ENCODE data around the gene SLC39A1. TPM values are rescaled to one million over a fixed set of nuclear protein-coding genes. Genes with fewer than 3 reads are reported as not detected.
A peak's percentile ranks its signal among the peaks of the same experiment; 100 is the strongest.

The SLC39A1 gene
- total RNA-seq, 1 donor from 2014 or later = 120 TPM

- Histone ChIP-seq H3K27ac (peak overlapping the region; percentile 88), H3K4me3 (peak overlapping the region; percentile 88), H3K27me3 (no peaks in the 10 kb centered on the region), H3K4me1 (peaks cover 57% of the 10 kb centered on the region), H3K36me3 (peaks cover 25% of the 10 kb centered on the region), H3K9me3 (no peaks in the 10 kb centered on the region)
- DNase-seq = no peak
- intact Hi-C loops (cut with DNase I) = no loop called here
- ATAC-seq = no peak
- TF ChIP-seq CTCF (IDR thresholded peaks at IDR 0.05) = no peak
These were observed 4.4 kb downstream of the SLC39A1 start for GRCh38 chr1:153958961-153959260.

DNA sequence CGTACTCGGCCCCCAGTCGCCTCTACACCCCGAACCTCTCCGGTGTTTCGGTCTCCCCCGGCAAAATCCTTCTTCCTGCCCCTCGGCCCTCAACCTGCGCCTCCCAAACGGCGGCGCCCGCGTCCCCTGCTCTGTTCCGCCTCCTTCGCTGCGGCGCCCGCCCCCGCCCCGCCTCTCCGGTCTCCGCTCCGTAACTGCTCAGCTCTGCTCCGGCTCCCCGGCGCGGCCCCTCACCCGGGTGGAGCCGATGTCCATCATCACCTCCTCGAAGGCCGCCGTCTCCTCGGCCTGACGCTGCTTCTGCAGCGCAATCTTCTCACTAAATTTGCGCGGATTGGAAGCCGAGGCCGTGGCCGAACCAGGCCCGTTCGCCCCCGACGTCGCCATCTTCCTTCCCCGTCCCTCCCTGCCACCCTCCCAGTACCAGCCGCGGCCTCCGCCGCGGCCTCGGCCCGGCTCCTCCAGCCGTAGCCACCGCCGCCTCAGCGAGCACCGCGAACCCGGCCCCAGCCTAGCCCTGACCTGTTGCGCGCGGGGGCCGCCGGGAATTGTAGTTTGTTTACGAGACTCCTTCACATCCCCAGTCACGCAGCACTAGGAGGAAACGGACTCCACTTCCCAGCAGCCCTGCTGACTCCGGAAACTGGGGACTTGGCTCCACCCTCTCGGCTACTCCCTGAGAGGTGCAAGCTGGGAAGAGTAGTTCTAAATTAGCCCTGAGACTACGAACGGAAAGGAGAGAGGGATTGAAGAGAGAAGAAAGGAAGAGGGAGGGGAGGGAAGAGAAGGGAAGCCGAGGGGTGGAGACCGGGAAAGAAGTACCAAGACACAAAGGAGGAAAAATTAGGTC lies 5.0 kb downstream of the SLC39A1 start, which contains the start of gene CRTC2:
TSS of gene CRTC2 (minus strand) at position 502 of the 850 bp plus-strand sequence. CDS start at position 387, 115 bp downstream.
- H3K4me3 ChIP-seq = peak within 1 kb of the TSS; percentile 88
- TF ChIP-seq CTCF (IDR thresholded peaks at IDR 0.05) = no peak
- H3K4me1 ChIP-seq = peaks cover 57% of the 10 kb centered on the region
- ATAC-seq = peak; percentile 90
- DNase-seq = peak; percentile 99
- H3K27ac ChIP-seq = peak within 1 kb of the TSS; percentile 88
- intact Hi-C loops (cut with DNase I) = no loop called here
- H3K27me3 ChIP-seq = no peaks in the 10 kb centered on the region
- H3K9me3 ChIP-seq = no peaks in the 10 kb centered on the region
- H3K36me3 ChIP-seq = peaks cover 30% of the 10 kb centered on the region

- ATAC-seq (peak; percentile 0), DNase-seq (no peak)
- Histone ChIP-seq H3K4me1 (peaks cover 57% of the 10 kb centered on the region), H3K27ac (peak overlapping the region; percentile 88), H3K4me3 (peak overlapping the region; percentile 88), H3K27me3 (no peaks in the 10 kb centered on the region), H3K9me3 (no peaks in the 10 kb centered on the region), H3K36me3 (peaks cover 36% of the 10 kb centered on the region)
- no peak for TF ChIP-seq CTCF (IDR thresholded peaks at IDR 0.05)
- intact Hi-C loops (cut with DNase I) = no loop called here
These were observed 5.6 kb downstream of the SLC39A1 start for GRCh38 chr1:153957744-153958110.

- intact Hi-C loops (cut with DNase I) = no loop called here
- peak overlapping the region; percentile 88 for H3K27ac ChIP-seq
- no peak for ATAC-seq
- H3K9me3 ChIP-seq = no peaks in the 10 kb centered on the region
- no peak for TF ChIP-seq CTCF (IDR thresholded peaks at IDR 0.05)
- peak overlapping the region; percentile 88 for H3K4me3 ChIP-seq
- H3K36me3 ChIP-seq = peaks cover 42% of the 10 kb centered on the region
- H3K4me1 ChIP-seq = peaks cover 52% of the 10 kb centered on the region
- DNase-seq = no peak
- H3K27me3 ChIP-seq = no peaks in the 10 kb centered on the region
These were observed 6.2 kb downstream of the SLC39A1 start for GRCh38 chr1:153956997-153957715.

GRCh38 chr1:153954826-153955225 lies 8.5 kb downstream of the SLC39A1 start:
- Histone ChIP-seq H3K4me1 (peaks cover 35% of the 10 kb centered on the region), H3K36me3 (peaks cover 52% of the 10 kb centered on the region), H3K4me3 (no peak overlapping the region), H3K27ac (no peak overlapping the region), H3K27me3 (no peaks in the 10 kb centered on the region), H3K9me3 (no peaks in the 10 kb centered on the region)
- ATAC-seq (no peak), DNase-seq (no peak)
- no peak for TF ChIP-seq CTCF (IDR thresholded peaks at IDR 0.05)
- intact Hi-C loops (cut with DNase I) = no loop called here

Data from upper lobe of right lung (tissue), 1 donor.